GM23338 (cell line): ENCODE measurements around the gene WNK2.

Experiments used
- CTCF ChIP-seq, 2 experiments: fragments of 200-600 bp in 1 of 2; sonication (generic) in 1 of 2; conservative IDR thresholded peaks; 2 replicates each; pipeline versions ENCODE4 v1.5.1 to v1.6.1; 2016 to 2017; ENCODE audit warnings: antibody characterized with exemption in 2 of 2, low read depth in 2 of 2, mild to moderate bottlenecking in 2 of 2, moderate library complexity in 1 of 2
- EZH2 ChIP-seq: fragments of 200-600 bp; sonication (generic); IDR thresholded peaks from one replicate; pipeline ENCODE4 v1.8.0; 2017; ENCODE audit warnings: antibody characterized with exemption, mild to moderate bottlenecking, low read depth; ENCODE audit not compliant: unreplicated experiment

GRCh38 chr9:93196096-93197055 is 12.4 kb downstream of the WNK2 start:
- TF ChIP-seq EZH2 (no peak), CTCF (conservative IDR thresholded peaks at IDR 0.05; ENCODE audit: low read depth in 2 of 2) (no peak)
